ENCODE results near the gene AQP5. TPM values are rescaled to one million over a fixed set of nuclear protein-coding genes. Genes with fewer than 3 reads are reported as not detected.

AQP5 gene
- total RNA-seq, 1 experiment from 2014 or later: not detected

DNA sequence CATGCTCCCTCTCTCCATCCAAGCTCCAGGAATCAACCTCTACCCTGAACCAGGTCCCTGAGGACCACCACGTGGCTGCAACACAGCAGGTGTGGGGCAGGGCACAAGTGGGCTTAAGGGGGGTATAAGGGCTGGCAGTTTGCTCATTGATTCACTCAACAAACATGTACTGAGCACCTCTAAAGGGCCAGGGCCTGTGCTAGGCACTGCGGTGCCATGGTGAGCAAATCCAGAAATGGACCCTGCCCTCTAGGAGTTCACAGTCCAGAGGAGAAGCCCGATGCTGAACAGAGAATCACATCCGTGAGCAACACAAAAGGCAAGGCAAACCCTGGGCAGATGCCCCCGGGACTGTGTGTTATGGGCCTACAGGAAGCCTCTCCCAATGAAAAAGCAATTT is 17.6 kb upstream of the AQP5 start:
- POLR2A ChIA-PET (ENCODE audit: unreplicated experiment): no interaction called here
- Histone ChIP-seq H3F3A (ENCODE audit: low read length, unreplicated experiment) (no peaks in the 10 kb centered on the region), H3K4me3 (ENCODE audit: low read length) (no peak overlapping the region), H3K27me3 (ENCODE audit: low read length) (no peaks in the 10 kb centered on the region), H3K9me2 (replicated peaks; ENCODE audit: low read length) (no peaks in the 10 kb centered on the region), H3K27ac (ENCODE audit: low read length) (no peak overlapping the region), H3K4me2 (ENCODE audit: low read length) (no peak overlapping the region), H3K4me1 (ENCODE audit: insufficient read depth, low read length) (peaks cover 19% of the 10 kb centered on the region), H4K20me1 (ENCODE audit: low read length) (no peaks in the 10 kb centered on the region), H3K79me2 (ENCODE audit: low read length) (no peaks in the 10 kb centered on the region), H3K9me3 (ENCODE audit: low read length) (no peaks in the 10 kb centered on the region), H2AFZ (ENCODE audit: low read length) (no peak overlapping the region), H3K36me3 (ENCODE audit: low read depth, low read length) (no peaks in the 10 kb centered on the region), H3K9ac (ENCODE audit: low read length) (no peak overlapping the region)
- ATAC-seq (no peak), DNase-seq (no peak)
- CTCF ChIA-PET: no interaction called here
- TF ChIP-seq, protein P1, sequence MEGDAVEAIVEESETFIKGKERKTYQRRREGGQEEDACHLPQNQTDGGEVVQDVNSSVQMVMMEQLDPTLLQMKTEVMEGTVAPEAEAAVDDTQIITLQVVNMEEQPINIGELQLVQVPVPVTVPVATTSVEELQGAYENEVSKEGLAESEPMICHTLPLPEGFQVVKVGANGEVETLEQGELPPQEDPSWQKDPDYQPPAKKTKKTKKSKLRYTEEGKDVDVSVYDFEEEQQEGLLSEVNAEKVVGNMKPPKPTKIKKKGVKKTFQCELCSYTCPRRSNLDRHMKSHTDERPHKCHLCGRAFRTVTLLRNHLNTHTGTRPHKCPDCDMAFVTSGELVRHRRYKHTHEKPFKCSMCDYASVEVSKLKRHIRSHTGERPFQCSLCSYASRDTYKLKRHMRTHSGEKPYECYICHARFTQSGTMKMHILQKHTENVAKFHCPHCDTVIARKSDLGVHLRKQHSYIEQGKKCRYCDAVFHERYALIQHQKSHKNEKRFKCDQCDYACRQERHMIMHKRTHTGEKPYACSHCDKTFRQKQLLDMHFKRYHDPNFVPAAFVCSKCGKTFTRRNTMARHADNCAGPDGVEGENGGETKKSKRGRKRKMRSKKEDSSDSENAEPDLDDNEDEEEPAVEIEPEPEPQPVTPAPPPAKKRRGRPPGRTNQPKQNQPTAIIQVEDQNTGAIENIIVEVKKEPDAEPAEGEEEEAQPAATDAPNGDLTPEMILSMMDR (conservative IDR thresholded peaks at IDR 0.05; ENCODE audit: low read depth, low read length): no peak
- TF ChIP-seq EZH2phosphoT487 (IDR thresholded peaks at IDR 0.05; ENCODE audit: borderline replicate concordance, low read length): no peak
- no peak for TF ChIP-seq EZH2 (IDR thresholded peaks at IDR 0.05; ENCODE audit: low read length, unreplicated experiment)
- intact Hi-C loops (cut with micrococcal nuclease): no loop called here
- no TSS peak for BruUV-seq (replicated peaks)

DNA sequence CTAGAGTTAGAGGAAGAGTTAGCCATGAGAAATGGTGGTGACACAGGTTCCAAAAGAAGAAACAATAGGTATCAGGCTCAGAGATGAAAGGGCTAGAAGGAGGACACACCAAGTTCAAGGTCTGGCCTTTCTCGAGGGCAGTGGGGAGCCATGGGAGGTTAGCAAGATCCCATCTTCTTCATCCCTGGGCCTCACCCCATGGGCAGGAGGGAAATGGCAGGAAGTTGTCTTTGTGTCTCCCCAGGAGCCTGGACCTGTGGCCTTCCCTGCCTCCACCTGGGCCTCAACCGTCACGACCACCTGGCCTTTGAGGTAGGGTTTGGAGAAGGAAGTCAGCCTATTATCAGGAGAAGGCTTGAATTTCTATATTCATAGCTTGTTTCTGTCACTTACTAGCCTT is 17.0 kb upstream of the AQP5 start:
- ATAC-seq: no peak
- no peaks in the 10 kb centered on the region for H3K9me2 ChIP-seq (replicated peaks; ENCODE audit: low read length)
- H3K4me1 ChIP-seq (ENCODE audit: insufficient read depth, low read length): peaks cover 19% of the 10 kb centered on the region
- H3F3A ChIP-seq (ENCODE audit: low read length, unreplicated experiment): no peaks in the 10 kb centered on the region
- no peak overlapping the region for H3K27ac ChIP-seq (ENCODE audit: low read length)
- H3K9ac ChIP-seq (ENCODE audit: low read length): no peak overlapping the region
- TF ChIP-seq EZH2phosphoT487 (IDR thresholded peaks at IDR 0.05; ENCODE audit: borderline replicate concordance, low read length) (no peak), EZH2 (IDR thresholded peaks at IDR 0.05; ENCODE audit: low read length, unreplicated experiment) (no peak)
- TF ChIP-seq, protein P1 (conservative IDR thresholded peaks at IDR 0.05; ENCODE audit: low read depth, low read length): no peak
- no TSS peak for BruUV-seq (replicated peaks)
- H3K4me3 ChIP-seq (ENCODE audit: low read length): no peak overlapping the region
- H3K4me2 ChIP-seq (ENCODE audit: low read length): no peak overlapping the region
- H3K27me3 ChIP-seq (ENCODE audit: low read length): no peaks in the 10 kb centered on the region
- POLR2A ChIA-PET (ENCODE audit: unreplicated experiment): no interaction called here
- CTCF ChIA-PET: interaction anchor here (1.4 kb wide), 1 partner anchor 77 kb away, joined by 5 read pairs; no protein-coding TSS in a partner anchor
- intact Hi-C loops (cut with micrococcal nuclease): no loop called here
- no peaks in the 10 kb centered on the region for H3K79me2 ChIP-seq (ENCODE audit: low read length)
- H3K9me3 ChIP-seq (ENCODE audit: low read length): no peaks in the 10 kb centered on the region
- no peaks in the 10 kb centered on the region for H4K20me1 ChIP-seq (ENCODE audit: low read length)
- no peaks in the 10 kb centered on the region for H3K36me3 ChIP-seq (ENCODE audit: low read depth, low read length)
- no peak for DNase-seq
- H2AFZ ChIP-seq (ENCODE audit: low read length): no peak overlapping the region

DNA sequence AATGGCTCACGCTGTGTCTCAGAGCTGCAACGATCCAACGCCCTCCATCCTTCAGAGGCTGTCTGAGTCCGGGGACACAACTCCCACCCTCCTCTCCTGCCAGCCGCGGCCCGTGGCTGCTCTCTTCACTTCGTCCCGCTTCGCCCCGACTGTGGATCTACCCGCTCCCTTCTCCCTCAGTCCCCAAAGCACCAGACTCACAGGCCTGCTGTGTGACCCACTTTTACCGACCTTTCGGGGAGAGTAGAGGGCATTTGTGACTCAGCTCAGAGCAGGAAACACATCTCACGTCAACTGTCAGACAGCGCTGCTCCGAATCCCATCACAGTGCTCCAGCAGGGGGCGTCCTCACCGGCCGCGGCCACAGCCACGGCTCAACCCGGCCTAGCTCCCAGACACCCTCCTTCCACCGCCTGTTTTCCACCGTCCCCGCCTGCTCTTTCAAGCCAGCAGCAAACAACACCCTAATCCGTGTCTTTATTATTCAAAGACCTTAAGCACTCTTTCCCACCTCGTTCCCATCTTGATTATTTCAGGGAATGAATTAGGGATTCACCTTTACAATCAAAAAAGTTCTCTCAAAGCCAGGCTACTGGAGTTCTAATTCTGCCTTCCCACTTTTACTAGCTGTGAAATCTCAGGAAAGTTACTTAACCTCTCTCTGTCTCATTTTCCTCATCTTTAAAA is 16.1 kb upstream of the AQP5 start:
- Histone ChIP-seq H3K27ac (ENCODE audit: low read length) (no peak overlapping the region), H3K79me2 (ENCODE audit: low read length) (no peaks in the 10 kb centered on the region), H2AFZ (ENCODE audit: low read length) (peak overlapping the region; percentile 87), H3K9me2 (replicated peaks; ENCODE audit: low read length) (no peaks in the 10 kb centered on the region), H3K4me1 (ENCODE audit: insufficient read depth, low read length) (peaks cover 19% of the 10 kb centered on the region), H3K27me3 (ENCODE audit: low read length) (no peaks in the 10 kb centered on the region), H4K20me1 (ENCODE audit: low read length) (no peaks in the 10 kb centered on the region), H3K36me3 (ENCODE audit: low read depth, low read length) (no peaks in the 10 kb centered on the region), H3K9me3 (ENCODE audit: low read length) (no peaks in the 10 kb centered on the region), H3K4me3 (ENCODE audit: low read length) (no peak overlapping the region), H3F3A (ENCODE audit: low read length, unreplicated experiment) (no peaks in the 10 kb centered on the region), H3K4me2 (ENCODE audit: low read length) (no peak overlapping the region; the same call in 1 of the 2 replicates), H3K9ac (ENCODE audit: low read length) (no peak overlapping the region)
- CTCF ChIA-PET: interaction anchor here (0.7 to 1.5 kb wide), 6 partner anchors 14 to 79 kb away, joined by 3 to 7 read pairs (median 4); no protein-coding TSS in a partner anchor
- TF ChIP-seq EZH2phosphoT487 (IDR thresholded peaks at IDR 0.05; ENCODE audit: borderline replicate concordance, low read length): no peak
- TF ChIP-seq, protein P1 (conservative IDR thresholded peaks at IDR 0.05; ENCODE audit: low read depth, low read length): peak; percentile 88
- POLR2A ChIA-PET (ENCODE audit: unreplicated experiment): interaction anchor here (0.5 to 0.7 kb wide), 2 partner anchors 117 to 139 kb away, joined by 3 to 11 read pairs; partner anchors contain the start of gene NCKAP5L
- ATAC-seq: peak; percentile 94
- no TSS peak for BruUV-seq (replicated peaks)
- intact Hi-C loops (cut with micrococcal nuclease): no loop called here
- DNase-seq: peak; percentile 84
